ENCODE data around the gene ITPRIP.

DNA sequence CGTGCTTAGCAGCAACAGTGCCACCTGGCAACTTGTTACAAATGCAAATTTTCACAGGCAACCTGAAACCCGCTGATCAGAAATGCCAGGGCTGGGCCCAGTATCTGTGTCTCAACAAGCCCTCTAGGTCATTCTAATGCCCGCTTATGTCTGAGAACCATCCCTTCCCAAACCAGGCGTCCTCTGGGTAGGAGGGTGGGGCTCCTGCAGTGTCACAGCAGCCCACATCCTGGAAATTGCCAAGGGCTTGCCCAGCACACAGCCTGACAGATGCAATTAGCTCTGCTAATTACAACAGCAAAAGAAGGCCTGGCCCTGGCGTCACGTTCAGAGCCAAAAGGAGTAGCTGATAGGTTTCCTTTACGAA lies 15.9 kb downstream of the ITPRIP start:
- TF ChIP-seq, protein P1, sequence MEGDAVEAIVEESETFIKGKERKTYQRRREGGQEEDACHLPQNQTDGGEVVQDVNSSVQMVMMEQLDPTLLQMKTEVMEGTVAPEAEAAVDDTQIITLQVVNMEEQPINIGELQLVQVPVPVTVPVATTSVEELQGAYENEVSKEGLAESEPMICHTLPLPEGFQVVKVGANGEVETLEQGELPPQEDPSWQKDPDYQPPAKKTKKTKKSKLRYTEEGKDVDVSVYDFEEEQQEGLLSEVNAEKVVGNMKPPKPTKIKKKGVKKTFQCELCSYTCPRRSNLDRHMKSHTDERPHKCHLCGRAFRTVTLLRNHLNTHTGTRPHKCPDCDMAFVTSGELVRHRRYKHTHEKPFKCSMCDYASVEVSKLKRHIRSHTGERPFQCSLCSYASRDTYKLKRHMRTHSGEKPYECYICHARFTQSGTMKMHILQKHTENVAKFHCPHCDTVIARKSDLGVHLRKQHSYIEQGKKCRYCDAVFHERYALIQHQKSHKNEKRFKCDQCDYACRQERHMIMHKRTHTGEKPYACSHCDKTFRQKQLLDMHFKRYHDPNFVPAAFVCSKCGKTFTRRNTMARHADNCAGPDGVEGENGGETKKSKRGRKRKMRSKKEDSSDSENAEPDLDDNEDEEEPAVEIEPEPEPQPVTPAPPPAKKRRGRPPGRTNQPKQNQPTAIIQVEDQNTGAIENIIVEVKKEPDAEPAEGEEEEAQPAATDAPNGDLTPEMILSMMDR (IDR thresholded peaks at IDR 0.05; ENCODE audit: low read depth, low read length, missing input control): no peak
- TF ChIP-seq EGR1 (IDR thresholded peaks at IDR 0.05; ENCODE audit: low read depth in 2 of 2) (no peak), YY1 (IDR thresholded peaks at IDR 0.05) (no peak), RAD21 (IDR thresholded peaks at IDR 0.05) (no peak), HNF4A (conservative IDR thresholded peaks at IDR 0.05) (no peak), JUND (IDR thresholded peaks at IDR 0.05) (no peak), NR2F2 (IDR thresholded peaks at IDR 0.05) (no peak), SP1 (IDR thresholded peaks at IDR 0.05) (no peak), FOXA1 (IDR thresholded peaks at IDR 0.05) (no peak), RXRA (IDR thresholded peaks at IDR 0.05) (no peak), TAF1 (conservative IDR thresholded peaks at IDR 0.05) (no peak)
- TF ChIP-seq, protein P2, sequence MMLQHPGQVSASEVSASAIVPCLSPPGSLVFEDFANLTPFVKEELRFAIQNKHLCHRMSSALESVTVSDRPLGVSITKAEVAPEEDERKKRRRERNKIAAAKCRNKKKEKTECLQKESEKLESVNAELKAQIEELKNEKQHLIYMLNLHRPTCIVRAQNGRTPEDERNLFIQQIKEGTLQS (IDR thresholded peaks at IDR 0.05): no peak
- TF ChIP-seq, protein P3, sequence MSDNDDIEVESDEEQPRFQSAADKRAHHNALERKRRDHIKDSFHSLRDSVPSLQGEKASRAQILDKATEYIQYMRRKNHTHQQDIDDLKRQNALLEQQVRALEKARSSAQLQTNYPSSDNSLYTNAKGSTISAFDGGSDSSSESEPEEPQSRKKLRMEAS (IDR thresholded peaks at IDR 0.05): no peak
- TF ChIP-seq, protein P4, sequence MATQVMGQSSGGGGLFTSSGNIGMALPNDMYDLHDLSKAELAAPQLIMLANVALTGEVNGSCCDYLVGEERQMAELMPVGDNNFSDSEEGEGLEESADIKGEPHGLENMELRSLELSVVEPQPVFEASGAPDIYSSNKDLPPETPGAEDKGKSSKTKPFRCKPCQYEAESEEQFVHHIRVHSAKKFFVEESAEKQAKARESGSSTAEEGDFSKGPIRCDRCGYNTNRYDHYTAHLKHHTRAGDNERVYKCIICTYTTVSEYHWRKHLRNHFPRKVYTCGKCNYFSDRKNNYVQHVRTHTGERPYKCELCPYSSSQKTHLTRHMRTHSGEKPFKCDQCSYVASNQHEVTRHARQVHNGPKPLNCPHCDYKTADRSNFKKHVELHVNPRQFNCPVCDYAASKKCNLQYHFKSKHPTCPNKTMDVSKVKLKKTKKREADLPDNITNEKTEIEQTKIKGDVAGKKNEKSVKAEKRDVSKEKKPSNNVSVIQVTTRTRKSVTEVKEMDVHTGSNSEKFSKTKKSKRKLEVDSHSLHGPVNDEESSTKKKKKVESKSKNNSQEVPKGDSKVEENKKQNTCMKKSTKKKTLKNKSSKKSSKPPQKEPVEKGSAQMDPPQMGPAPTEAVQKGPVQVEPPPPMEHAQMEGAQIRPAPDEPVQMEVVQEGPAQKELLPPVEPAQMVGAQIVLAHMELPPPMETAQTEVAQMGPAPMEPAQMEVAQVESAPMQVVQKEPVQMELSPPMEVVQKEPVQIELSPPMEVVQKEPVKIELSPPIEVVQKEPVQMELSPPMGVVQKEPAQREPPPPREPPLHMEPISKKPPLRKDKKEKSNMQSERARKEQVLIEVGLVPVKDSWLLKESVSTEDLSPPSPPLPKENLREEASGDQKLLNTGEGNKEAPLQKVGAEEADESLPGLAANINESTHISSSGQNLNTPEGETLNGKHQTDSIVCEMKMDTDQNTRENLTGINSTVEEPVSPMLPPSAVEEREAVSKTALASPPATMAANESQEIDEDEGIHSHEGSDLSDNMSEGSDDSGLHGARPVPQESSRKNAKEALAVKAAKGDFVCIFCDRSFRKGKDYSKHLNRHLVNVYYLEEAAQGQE (IDR thresholded peaks at IDR 0.05): no peak
